GM19397 (cell line): ENCODE results near the gene ZNF672.
"Not testable (repeated sequence)": the region's sequence is repeated elsewhere in the genome, so short reads cannot be mapped to it uniquely, and the experiment has no call there.

Source experiments
- ATAC-seq: cut with Tn5 transposase; IDR thresholded peaks from one replicate; pipeline ENCODE4 v1.9.1; 2021; ENCODE audit warnings: mild to moderate bottlenecking, moderate library complexity; ENCODE audit not compliant: unreplicated experiment

The ZNF672 gene

GRCh38 chr1:248837781-248838356, at the start of gene ZNF672:
Gene ZNF672 (plus strand): TSS chr1:248838224. CDS start chr1:248847275, 9,051 bp downstream.
- ATAC-seq = peak; percentile 78

GRCh38 chr1:248788327-248788726, 49.7 kb upstream of the ZNF672 start:
- no peak for ATAC-seq

- not testable (repeated sequence) for ATAC-seq
Observed at GRCh38 chr1:248789337-248789736, 48.7 kb upstream of the ZNF672 start.

- ATAC-seq = no peak
Observed at GRCh38 chr1:248790456-248790855, 47.6 kb upstream of the ZNF672 start.

GRCh38 chr1:248791010-248791409, 47.0 kb upstream of the ZNF672 start:
- no peak for ATAC-seq

- peak; percentile 47 for ATAC-seq
Observed at GRCh38 chr1:248792342-248792741, 45.7 kb upstream of the ZNF672 start.

- peak; percentile 75 for ATAC-seq
Observed at GRCh38 chr1:248793592-248793991, 44.4 kb upstream of the ZNF672 start.

- not testable (repeated sequence) for ATAC-seq
Observed at GRCh38 chr1:248794663-248795062, 43.4 kb upstream of the ZNF672 start.

GRCh38 chr1:248798791-248799190, 39.2 kb upstream of the ZNF672 start:
- ATAC-seq = no peak

- no peak for ATAC-seq
Observed at GRCh38 chr1:248800459-248800858, 37.6 kb upstream of the ZNF672 start.

GRCh38 chr1:248802454-248802853, 35.6 kb upstream of the ZNF672 start:
- ATAC-seq = no peak

GRCh38 chr1:248803501-248803900, 34.5 kb upstream of the ZNF672 start:
- not testable (repeated sequence) for ATAC-seq

- peak; percentile 86 for ATAC-seq
Observed at GRCh38 chr1:248804771-248805681, 33.0 kb upstream of the ZNF672 start.

- no peak for ATAC-seq
Observed at GRCh38 chr1:248805876-248806275, 32.1 kb upstream of the ZNF672 start.

- peak; percentile 55 for ATAC-seq
Observed at GRCh38 chr1:248807067-248807737, 30.8 kb upstream of the ZNF672 start.

- ATAC-seq = no peak
Observed at GRCh38 chr1:248808876-248809275, 29.1 kb upstream of the ZNF672 start.

GRCh38 chr1:248810000-248810726, 27.9 kb upstream of the ZNF672 start:
- no peak for ATAC-seq

- ATAC-seq = no peak
Observed at GRCh38 chr1:248810727-248811513, 27.1 kb upstream of the ZNF672 start.

- ATAC-seq = no peak
Observed at GRCh38 chr1:248811514-248812490, 26.2 kb upstream of the ZNF672 start.
